ENCODE results near the gene SYNPO.

Gene SYNPO

DNA sequence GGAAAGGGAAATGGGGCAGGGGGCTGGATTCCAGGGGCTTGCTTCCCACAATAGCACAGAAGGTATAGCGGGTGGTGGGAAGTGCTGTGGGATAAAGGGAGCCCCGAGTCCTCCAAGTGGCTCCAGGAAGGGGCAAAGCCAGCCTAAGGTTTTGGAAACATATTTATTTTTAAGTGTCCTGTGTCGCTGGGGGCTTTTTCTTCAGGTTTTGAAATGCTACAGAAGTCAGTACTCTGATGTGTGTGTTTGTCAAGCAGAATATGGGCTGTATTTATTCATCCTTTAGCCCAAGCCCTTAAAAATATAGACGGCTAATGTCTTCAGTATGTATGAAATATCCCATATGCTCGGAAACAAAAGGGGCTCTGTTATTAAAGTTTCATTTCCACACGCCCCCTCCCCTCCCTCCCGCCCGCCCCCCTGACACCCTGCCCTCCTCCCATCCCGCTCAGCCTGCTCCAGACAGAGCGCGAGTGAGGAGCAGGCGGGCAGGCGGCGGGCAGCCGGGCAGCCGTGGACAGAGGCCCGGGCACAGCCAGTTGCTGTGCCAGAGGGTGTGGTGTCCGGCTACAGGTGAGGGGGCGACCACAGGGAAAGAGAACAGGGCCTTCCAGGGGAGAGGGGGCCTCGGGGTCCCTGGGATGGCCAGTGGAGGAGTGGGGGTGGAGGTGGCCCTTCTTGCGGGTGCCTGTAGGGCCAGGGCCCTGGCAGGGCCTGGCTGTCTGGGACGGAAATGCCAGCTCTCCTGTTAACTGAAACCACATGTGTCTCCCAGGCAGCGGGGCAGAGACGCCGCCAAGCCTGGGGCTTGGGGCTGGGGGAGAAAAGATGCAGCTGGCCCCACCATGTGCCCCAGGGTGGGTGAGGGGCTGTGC lies 39.6 kb upstream of the SYNPO start:
- Histone ChIP-seq H3K4me1 (ENCODE audit: control insufficient read depth, insufficient read depth, low read length) (peaks cover 34% of the 10 kb centered on the region), H3K9me3 (ENCODE audit: control insufficient read depth, low read length) (no peaks in the 10 kb centered on the region), H3K36me3 (ENCODE audit: control insufficient read depth, insufficient read depth, low read length) (no peaks in the 10 kb centered on the region), H3K4me3 (ENCODE audit: low read length) (peak overlapping the region; percentile 14), H3K9ac (ENCODE audit: low read length) (peak overlapping the region; percentile 36), H3K27me3 (ENCODE audit: control insufficient read depth, insufficient read depth, low read length) (no peaks in the 10 kb centered on the region)

DNA sequence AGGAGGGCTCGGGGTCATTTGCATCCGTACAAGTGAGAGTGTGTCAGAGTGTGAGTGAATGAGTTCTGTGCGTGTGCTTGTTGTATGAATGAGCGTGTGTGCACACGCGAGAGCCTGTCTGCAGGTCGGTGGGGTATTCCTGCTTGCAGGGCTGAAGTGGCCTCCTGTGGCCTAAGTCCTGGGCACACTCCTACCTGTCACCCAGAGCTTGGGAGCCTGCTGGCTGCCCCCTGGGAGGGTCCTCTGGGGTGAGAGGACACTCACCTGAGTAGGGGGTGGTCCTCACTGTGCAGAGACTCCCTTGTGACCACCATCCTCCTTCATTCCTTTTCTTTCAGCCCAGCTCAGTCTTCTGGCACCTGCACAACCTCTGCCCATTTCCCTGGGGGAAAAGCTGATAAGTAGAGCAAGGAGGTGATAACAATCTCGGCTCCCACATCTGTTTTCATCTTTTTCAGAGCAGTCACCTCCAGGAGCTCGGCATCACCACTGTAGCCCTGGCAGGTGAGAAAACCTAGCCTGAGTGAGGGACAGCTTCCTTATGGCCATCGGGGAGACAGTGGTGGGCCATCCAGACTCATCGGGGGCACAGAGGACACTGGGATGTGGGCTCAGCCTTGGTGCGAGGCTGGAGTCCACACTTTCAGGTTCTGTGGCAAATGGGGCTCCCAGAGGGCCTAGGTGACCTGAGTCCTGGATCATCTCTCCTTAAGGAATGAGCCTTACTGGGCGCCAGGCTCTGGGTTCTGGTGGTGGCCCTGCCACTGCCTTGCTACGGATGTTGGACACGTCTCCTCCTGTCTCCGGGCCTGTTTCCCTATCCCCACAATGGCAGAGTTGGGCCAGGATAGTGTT lies 38.7 kb upstream of the SYNPO start:
- Histone ChIP-seq H3K9ac (ENCODE audit: low read length) (no peak overlapping the region), H3K4me1 (ENCODE audit: control insufficient read depth, insufficient read depth, low read length) (peaks cover 37% of the 10 kb centered on the region), H3K27me3 (ENCODE audit: control insufficient read depth, insufficient read depth, low read length) (no peaks in the 10 kb centered on the region), H3K4me3 (ENCODE audit: low read length) (no peak overlapping the region), H3K36me3 (ENCODE audit: control insufficient read depth, insufficient read depth, low read length) (no peaks in the 10 kb centered on the region), H3K9me3 (ENCODE audit: control insufficient read depth, low read length) (no peaks in the 10 kb centered on the region)

DNA sequence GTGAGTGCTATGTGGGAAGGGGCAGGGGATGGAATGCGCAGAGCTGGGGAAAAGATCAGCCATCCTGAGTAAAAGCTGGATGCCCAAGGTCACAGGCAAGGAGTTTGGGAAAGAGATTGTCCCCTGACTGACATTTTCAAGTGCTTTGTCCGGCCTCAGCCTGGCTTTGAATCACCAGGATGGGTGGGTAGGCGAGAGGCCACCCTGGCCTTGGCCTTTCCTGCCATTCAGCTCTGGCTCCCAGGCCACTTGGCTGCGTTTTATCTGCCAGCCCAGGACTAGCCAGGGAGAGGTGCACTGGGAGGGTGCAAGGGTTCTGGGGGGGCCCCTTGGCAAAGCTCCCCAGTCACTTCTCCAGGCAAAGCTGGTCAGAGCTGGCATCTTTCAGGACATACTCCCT lies 37.4 kb upstream of the SYNPO start:
- H3K9ac ChIP-seq (ENCODE audit: low read length), result no peak overlapping the region
- H3K4me3 ChIP-seq (ENCODE audit: low read length), result no peak overlapping the region
- H3K36me3 ChIP-seq (ENCODE audit: control insufficient read depth, insufficient read depth, low read length), result no peaks in the 10 kb centered on the region
- peaks cover 37% of the 10 kb centered on the region for H3K4me1 ChIP-seq (ENCODE audit: control insufficient read depth, insufficient read depth, low read length)
- H3K27me3 ChIP-seq (ENCODE audit: control insufficient read depth, insufficient read depth, low read length), result no peaks in the 10 kb centered on the region
- H3K9me3 ChIP-seq (ENCODE audit: control insufficient read depth, low read length), result no peaks in the 10 kb centered on the region

DNA sequence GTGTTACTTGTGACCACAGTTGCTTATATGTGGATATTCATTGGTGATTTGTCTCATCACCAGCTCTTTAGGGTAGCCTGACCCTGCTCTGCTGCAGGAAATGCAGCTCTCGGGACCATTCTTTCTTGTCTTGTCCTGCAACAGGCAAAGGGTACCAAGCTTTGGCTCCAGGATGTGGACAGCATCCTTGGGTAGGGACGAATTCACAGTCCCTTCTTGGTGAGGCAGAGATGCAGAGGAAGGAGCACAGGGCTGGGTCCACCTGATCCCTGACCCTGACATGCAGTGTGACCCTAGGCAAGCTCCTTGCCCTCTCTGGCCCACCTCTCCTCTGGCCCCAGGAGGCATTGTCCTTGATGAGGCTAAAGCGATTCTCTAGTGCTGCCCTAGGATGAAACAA lies 37.0 kb upstream of the SYNPO start:
- no peak overlapping the region for H3K9ac ChIP-seq (ENCODE audit: low read length)
- no peaks in the 10 kb centered on the region for H3K27me3 ChIP-seq (ENCODE audit: control insufficient read depth, insufficient read depth, low read length)
- H3K9me3 ChIP-seq (ENCODE audit: control insufficient read depth, low read length), result no peaks in the 10 kb centered on the region
- no peak overlapping the region for H3K4me3 ChIP-seq (ENCODE audit: low read length)
- H3K36me3 ChIP-seq (ENCODE audit: control insufficient read depth, insufficient read depth, low read length), result no peaks in the 10 kb centered on the region
- peaks cover 37% of the 10 kb centered on the region for H3K4me1 ChIP-seq (ENCODE audit: control insufficient read depth, insufficient read depth, low read length)

GRCh38 chr5:150604010-150604409 lies 36.5 kb upstream of the SYNPO start:
- Histone ChIP-seq H3K4me3 (ENCODE audit: low read length) (no peak overlapping the region), H3K9me3 (ENCODE audit: control insufficient read depth, low read length) (no peaks in the 10 kb centered on the region), H3K27me3 (ENCODE audit: control insufficient read depth, insufficient read depth, low read length) (no peaks in the 10 kb centered on the region), H3K9ac (ENCODE audit: low read length) (no peak overlapping the region), H3K36me3 (ENCODE audit: control insufficient read depth, insufficient read depth, low read length) (no peaks in the 10 kb centered on the region), H3K4me1 (ENCODE audit: control insufficient read depth, insufficient read depth, low read length) (peaks cover 35% of the 10 kb centered on the region)

DNA sequence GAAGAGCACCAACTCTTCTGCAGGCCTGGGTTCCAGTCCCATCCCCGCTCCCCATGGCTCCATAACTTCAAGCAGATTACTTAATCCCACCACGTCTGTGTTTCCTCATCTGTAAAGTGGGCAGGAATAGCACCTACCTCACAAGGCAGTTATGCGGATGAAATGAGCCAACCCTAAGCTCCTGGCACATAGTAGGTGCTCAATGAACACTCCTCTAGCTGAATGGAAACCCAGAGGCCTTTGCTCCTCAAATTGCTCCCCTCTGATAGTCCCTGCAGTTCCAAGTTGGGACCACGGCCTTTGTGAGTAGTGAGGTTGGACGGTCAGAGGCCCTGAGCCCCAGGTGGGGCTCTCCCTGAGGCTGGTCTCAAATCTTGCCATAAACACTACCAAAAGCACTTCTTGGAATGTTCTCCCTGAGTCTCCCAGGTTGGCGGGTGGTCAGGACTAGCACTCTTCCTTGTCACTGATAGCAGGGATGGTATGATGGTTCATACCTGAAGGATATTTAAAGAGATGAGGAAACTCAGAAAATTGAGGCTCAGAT lies 35.5 kb upstream of the SYNPO start:
- no peaks in the 10 kb centered on the region for H3K27me3 ChIP-seq (ENCODE audit: control insufficient read depth, insufficient read depth, low read length)
- no peaks in the 10 kb centered on the region for H3K36me3 ChIP-seq (ENCODE audit: control insufficient read depth, insufficient read depth, low read length)
- H3K4me3 ChIP-seq (ENCODE audit: low read length), result no peak overlapping the region
- H3K9ac ChIP-seq (ENCODE audit: low read length), result no peak overlapping the region
- H3K9me3 ChIP-seq (ENCODE audit: control insufficient read depth, low read length), result no peaks in the 10 kb centered on the region
- peaks cover 33% of the 10 kb centered on the region for H3K4me1 ChIP-seq (ENCODE audit: control insufficient read depth, insufficient read depth, low read length)

- no peak overlapping the region for H3K4me3 ChIP-seq (ENCODE audit: low read length)
- peaks cover 33% of the 10 kb centered on the region for H3K4me1 ChIP-seq (ENCODE audit: control insufficient read depth, insufficient read depth, low read length)
- H3K9me3 ChIP-seq (ENCODE audit: control insufficient read depth, low read length), result no peaks in the 10 kb centered on the region
- H3K9ac ChIP-seq (ENCODE audit: low read length), result no peak overlapping the region
- no peaks in the 10 kb centered on the region for H3K27me3 ChIP-seq (ENCODE audit: control insufficient read depth, insufficient read depth, low read length)
- no peaks in the 10 kb centered on the region for H3K36me3 ChIP-seq (ENCODE audit: control insufficient read depth, insufficient read depth, low read length)
Observed at GRCh38 chr5:150605546-150605945, 34.9 kb upstream of the SYNPO start.

GRCh38 chr5:150606476-150606875 lies 34.0 kb upstream of the SYNPO start:
- Histone ChIP-seq H3K27me3 (ENCODE audit: control insufficient read depth, insufficient read depth, low read length) (no peaks in the 10 kb centered on the region), H3K9me3 (ENCODE audit: control insufficient read depth, low read length) (no peaks in the 10 kb centered on the region), H3K4me3 (ENCODE audit: low read length) (no peak overlapping the region), H3K9ac (ENCODE audit: low read length) (no peak overlapping the region), H3K4me1 (ENCODE audit: control insufficient read depth, insufficient read depth, low read length) (peaks cover 42% of the 10 kb centered on the region), H3K36me3 (ENCODE audit: control insufficient read depth, insufficient read depth, low read length) (no peaks in the 10 kb centered on the region)

- Histone ChIP-seq H3K4me1 (ENCODE audit: control insufficient read depth, insufficient read depth, low read length) (peaks cover 48% of the 10 kb centered on the region), H3K36me3 (ENCODE audit: control insufficient read depth, insufficient read depth, low read length) (no peaks in the 10 kb centered on the region), H3K27me3 (ENCODE audit: control insufficient read depth, insufficient read depth, low read length) (no peaks in the 10 kb centered on the region), H3K4me3 (ENCODE audit: low read length) (no peak overlapping the region), H3K9ac (ENCODE audit: low read length) (no peak overlapping the region), H3K9me3 (ENCODE audit: control insufficient read depth, low read length) (no peaks in the 10 kb centered on the region)
Observed at GRCh38 chr5:150607105-150607504, 33.4 kb upstream of the SYNPO start.

- no peak overlapping the region for H3K9ac ChIP-seq (ENCODE audit: low read length)
- no peak overlapping the region for H3K4me3 ChIP-seq (ENCODE audit: low read length)
- no peaks in the 10 kb centered on the region for H3K27me3 ChIP-seq (ENCODE audit: control insufficient read depth, insufficient read depth, low read length)
- H3K9me3 ChIP-seq (ENCODE audit: control insufficient read depth, low read length), result no peaks in the 10 kb centered on the region
- no peaks in the 10 kb centered on the region for H3K36me3 ChIP-seq (ENCODE audit: control insufficient read depth, insufficient read depth, low read length)
- H3K4me1 ChIP-seq (ENCODE audit: control insufficient read depth, insufficient read depth, low read length), result peaks cover 57% of the 10 kb centered on the region
Observed at GRCh38 chr5:150607991-150608390, 32.5 kb upstream of the SYNPO start.

DNA sequence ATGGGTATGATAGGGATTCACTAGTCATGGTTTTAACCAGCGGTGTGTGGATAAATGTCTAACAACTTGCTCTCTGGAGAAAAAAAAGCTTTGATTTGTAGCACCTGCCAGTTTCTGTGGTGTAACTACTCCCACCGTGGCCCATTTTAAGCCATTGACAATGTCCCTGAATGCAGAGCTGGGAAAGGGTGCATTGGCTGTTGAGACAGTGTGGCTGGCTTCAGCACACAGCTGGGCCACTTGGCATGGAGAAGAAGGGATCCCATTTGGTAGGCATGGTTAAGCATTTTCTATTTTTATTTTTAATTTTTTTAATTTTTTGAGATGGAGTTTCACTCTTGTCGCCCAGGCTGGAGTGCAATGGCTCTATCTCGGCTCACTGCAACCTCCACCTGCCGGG lies 31.5 kb upstream of the SYNPO start:
- no peak overlapping the region for H3K9ac ChIP-seq (ENCODE audit: low read length)
- no peaks in the 10 kb centered on the region for H3K27me3 ChIP-seq (ENCODE audit: control insufficient read depth, insufficient read depth, low read length)
- no peaks in the 10 kb centered on the region for H3K36me3 ChIP-seq (ENCODE audit: control insufficient read depth, insufficient read depth, low read length)
- peaks cover 66% of the 10 kb centered on the region for H3K4me1 ChIP-seq (ENCODE audit: control insufficient read depth, insufficient read depth, low read length)
- no peaks in the 10 kb centered on the region for H3K9me3 ChIP-seq (ENCODE audit: control insufficient read depth, low read length)
- no peak overlapping the region for H3K4me3 ChIP-seq (ENCODE audit: low read length)

Data from mucosa of stomach (tissue), 1 donor.